HepG2 (cell line): ENCODE results near the gene FLT3LG. TPM values are rescaled to one million over a fixed set of nuclear protein-coding genes. Genes with fewer than 3 reads are reported as not detected.

ENCODE experiments used
- ATAC-seq: fragments of 200-7000 bp; cut with Tn5 transposase; 3 replicates; pipeline ENCODE4 v1.9.1; 2020; ENCODE audit warnings: mild to moderate bottlenecking, moderate library complexity
- BruUV-seq: library from RNA; stranded (reverse); fragments of 400-500 nt; replicated peaks from 2 replicates; lab custom pipeline; 2021; lab: Mats Ljungman, UMichigan
- CTCF ChIA-PET: fragments of 300-600 bp; formaldehyde crosslinking; extraction: SDS; loops from one replicate; lab custom pipeline; 2021; ENCODE audit warnings: low total read pairs, inconsistent platforms, low intra/inter-chr PET ratio; lab: Yijun Ruan, JAX
- POLR2A ChIA-PET: fragments of 350-600 bp; sonication (Branson Sonifier 250); formaldehyde crosslinking; loops from one replicate; lab custom pipeline; 2020; ENCODE audit warnings: antibody characterized with exemption, inconsistent platforms; lab: Yijun Ruan, JAX
- DNase-seq: peaks from one replicate; pipeline ENCODE4 v3.0.0-alpha.2; 2015; ENCODE audit warnings: low spot score
- FAIRE-seq: peaks from 3 replicates; lab custom pipeline; 2011; peaks lifted over from hg19 to GRCh38; lab: Jason Lieb, UNC
- H2AFZ ChIP-seq: one replicate; pipeline ENCODE4 v1.6.1; 2011; ENCODE audit warnings: low read length, inconsistent platforms
- H3K27ac ChIP-seq: fragments of 300-600 bp; 3 replicates; pipeline ENCODE4 v1.8.0; 2011; ENCODE audit warnings: mixed run types, mild to moderate bottlenecking, mixed read lengths, low read length, inconsistent platforms; ENCODE audit not compliant: insufficient read depth; ENCODE audit errors: extremely low read length
- H3K27me3 ChIP-seq, 2 experiments: fragments of 200-600 bp in 1 of 2; 2 replicates in 1 of 2; 3 replicates in 1 of 2; pipeline versions ENCODE4 v1.6.0 to v1.8.0; 2011; ENCODE audit warnings: low read length in 2 of 2, mild to moderate bottlenecking in 2 of 2, moderate library complexity in 2 of 2, inconsistent platforms in 1 of 2; ENCODE audit not compliant: insufficient read depth in 2 of 2, control insufficient read depth in 1 of 2
- H3K36me3 ChIP-seq, 2 experiments: fragments of 200-600 bp in 1 of 2; replicated peaks in 1 of 2; 2 replicates in 1 of 2; 3 replicates in 1 of 2; pipeline versions ENCODE4 v1.5.1 to v1.8.0; 2011; ENCODE audit warnings: low read length in 2 of 2, inconsistent platforms in 1 of 2; ENCODE audit not compliant: insufficient read depth in 2 of 2, control insufficient read depth in 1 of 2
- H3K4me1 ChIP-seq: 2 replicates; pipeline ENCODE4 v1.5.1; 2012; ENCODE audit warnings: low read length, inconsistent platforms; ENCODE audit not compliant: insufficient read depth
- H3K4me2 ChIP-seq: 2 replicates; pipeline ENCODE4 v1.6.0; 2011; ENCODE audit warnings: low read depth, low read length, inconsistent platforms
- H3K4me3 ChIP-seq, 3 experiments: fragments of 200-600 bp in 1 of 3; sonication (generic), shearing (Covaris generic) in 1 of 3; replicated peaks in 1 of 3; 2 replicates each; pipeline ENCODE4 v1.5.1; 2011 to 2016; ENCODE audit warnings: low read length in 3 of 3, inconsistent platforms in 2 of 3, low read depth in 2 of 3, mild to moderate bottlenecking in 2 of 3, control low read depth in 1 of 3, mixed read lengths in 1 of 3; ENCODE audit not compliant: insufficient read depth in 1 of 3
- H3K79me2 ChIP-seq: one replicate; pipeline ENCODE4 v1.6.1; 2011; ENCODE audit warnings: low read length, inconsistent platforms; ENCODE audit not compliant: insufficient read depth
- H3K9ac ChIP-seq: 2 replicates; pipeline ENCODE4 v1.6.0; 2011; ENCODE audit warnings: mild to moderate bottlenecking, low read depth, low read length, inconsistent platforms; ENCODE audit not compliant: insufficient read depth
- H3K9me3 ChIP-seq: 2 replicates; pipeline ENCODE4 v1.5.1; 2012; ENCODE audit warnings: mild to moderate bottlenecking, low read length
- H4K20me1 ChIP-seq: 2 replicates; pipeline ENCODE4 v1.6.0; 2011; ENCODE audit warnings: inconsistent platforms, mild to moderate bottlenecking, low read length, moderate library complexity; ENCODE audit not compliant: insufficient read depth
- AGO2 ChIP-seq: fragments of 200-400 bp; formaldehyde crosslinking; optimal IDR thresholded peaks from 2 replicates; pipeline ENCODE3; 2017; ENCODE audit warnings: mild to moderate bottlenecking, low read depth, low read length, moderate library complexity
- ESRRA ChIP-seq: sonication (generic); formaldehyde crosslinking; IDR thresholded peaks from 2 replicates; pipeline ENCODE4 v1.5.1; 2020; ENCODE audit warnings: mild to moderate bottlenecking, low read depth, missing genetic modification reagents
- HHEX ChIP-seq: IDR thresholded peaks from 2 replicates; pipeline ENCODE4 v1.6.1; 2016; ENCODE audit warnings: control low read depth
- HOXA3 ChIP-seq: sonication (generic); formaldehyde crosslinking; IDR thresholded peaks from 2 replicates; pipeline ENCODE4 v1.5.0; 2020; ENCODE audit warnings: missing genetic modification reagents
- MLLT10 ChIP-seq: sonication (generic); formaldehyde crosslinking; IDR thresholded peaks from 2 replicates; pipeline ENCODE4 v1.4.0; 2020; ENCODE audit warnings: missing genetic modification reagents
- RBFOX2 ChIP-seq: fragments of 200-400 bp; formaldehyde crosslinking; IDR thresholded peaks from 2 replicates; pipeline ENCODE4 v1.6.1; 2017; ENCODE audit warnings: low read depth, mild to moderate bottlenecking, low read length
- RBM39 ChIP-seq: fragments of 200-400 bp; formaldehyde crosslinking; IDR thresholded peaks from one replicate; pipeline ENCODE4 v1.6.1; 2018; ENCODE audit warnings: antibody characterized with exemption, mild to moderate bottlenecking, low read depth, low read length; ENCODE audit not compliant: poor library complexity, severe bottlenecking
- SALL2 ChIP-seq: sonication (generic); formaldehyde crosslinking; IDR thresholded peaks from 2 replicates; pipeline ENCODE4 v1.8.1; 2023; ENCODE audit warnings: mild to moderate bottlenecking, missing genetic modification reagents, inconsistent platforms
- SNRNP70 ChIP-seq: fragments of 200-400 bp; formaldehyde crosslinking; IDR thresholded peaks from 2 replicates; pipeline ENCODE4 v1.6.1; 2017; ENCODE audit warnings: mild to moderate bottlenecking, low read depth, low read length, moderate library complexity
- U2AF2 ChIP-seq: fragments of 200-400 bp; formaldehyde crosslinking; IDR thresholded peaks from 2 replicates; pipeline ENCODE4 v1.6.1; 2017; ENCODE audit warnings: low read depth, mild to moderate bottlenecking, low read length
- ZBTB2 ChIP-seq: sonication (generic); formaldehyde crosslinking; IDR thresholded peaks from 2 replicates; pipeline ENCODE4 v1.8.0; 2022; ENCODE audit warnings: low read depth, missing genetic modification reagents
- ZHX1 ChIP-seq: sonication (generic); formaldehyde crosslinking; IDR thresholded peaks from 2 replicates; pipeline ENCODE4 v1.8.1; 2022; ENCODE audit warnings: low read depth, mild to moderate bottlenecking, missing genetic modification reagents
- ZNF276 ChIP-seq: sonication (generic); formaldehyde crosslinking; IDR thresholded peaks from 2 replicates; pipeline ENCODE4 v1.4.0; 2020; ENCODE audit warnings: mild to moderate bottlenecking, low read depth, missing genetic modification reagents
- ZNF460 ChIP-seq: sonication (generic); formaldehyde crosslinking; IDR thresholded peaks from 2 replicates; pipeline ENCODE4 v1.5.1; 2020; ENCODE audit warnings: missing genetic modification reagents, mild to moderate bottlenecking, borderline replicate concordance
- ZNF746 ChIP-seq: sonication (generic); formaldehyde crosslinking; IDR thresholded peaks from 2 replicates; pipeline ENCODE4 v1.8.0; 2022; ENCODE audit warnings: mild to moderate bottlenecking, missing genetic modification reagents
- WGBS: methylation state at CpG from one replicate; pipeline ENCODE4 v1.1.6; 2017; ENCODE audit warnings: low lambda C conversion rate; 5-methylcytosine and 5-hydroxymethylcytosine counted together
- in situ Hi-C: cut with HindIII; loops from 2 replicates; pipeline ENCODE4 v1.10.0; 2017; ENCODE audit warnings: low pct_unique_long_range_greater_than_20kb; ENCODE audit not compliant: extremely low pct_ligation_motif_present
- intact Hi-C: fragments of 100-400 bp; cut with micrococcal nuclease; formaldehyde crosslinking; loops from one replicate; pipeline ENCODE4 v1.10.0; 2022; ENCODE audit not compliant: unreplicated experiment
- polyA plus RNA-seq, 8 experiments: library from polyadenylated mRNA; depleted of rRNA in 3 of 8; stranded (reverse) in 7 of 8; unstranded in 1 of 8; fragments of >200 nt; fragmentation: Illumina TruSeq in 4 of 8; extraction: Trizol in 4 of 8; gene quantifications; 2 replicates each; pipeline versions ENCODE4 v1.2.1 to v1.2.3, GENCODE V29; 2011 to 2016; ENCODE audit warnings: low read depth in 4 of 8, missing spikeins in 1 of 8, mixed read lengths in 1 of 8; ENCODE audit not compliant: insufficient read depth in 1 of 8
- total RNA-seq, 5 experiments: library from RNA; depleted of rRNA; stranded (reverse); fragments of >200 nt; fragmentation: Illumina TruSeq; extraction: Trizol; gene quantifications; 2 replicates each; pipeline ENCODE4 v1.2.3, GENCODE V29; 2016; ENCODE audit warnings: low read depth in 1 of 5
- TF ChIP-seq, protein P1 (sequence below): sonication (generic); formaldehyde crosslinking; IDR thresholded peaks from 2 replicates; pipeline ENCODE4 v1.4.0; 2020; ENCODE audit warnings: missing genetic modification reagents

The FLT3LG gene
- total and polyA plus RNA-seq, 2 of the 13 experiments (the other 11 are each of a cell fraction or from before 2014, with no cell fraction given) = 1.5 to 2.6 TPM

GRCh38 chr19:49533551-49534488, 59.8 kb downstream of the FLT3LG start:
- no peaks in the 10 kb centered on the region for H3K27me3 ChIP-seq
- no peaks in the 10 kb centered on the region for H3K9me3 ChIP-seq
- DNase-seq (no peak), ATAC-seq (peak; percentile 14), FAIRE-seq (no peak)
- ChIA-PET CTCF (no interaction called here), POLR2A (no interaction called here)
- no peaks in the 10 kb centered on the region for H4K20me1 ChIP-seq
- BruUV-seq = no TSS peak
- no peak overlapping the region for H3K27ac ChIP-seq
- no peak overlapping the region for H2AFZ ChIP-seq
- WGBS = 94% methylated on average over 58 of the region's 87 CpGs
- H3K4me3 ChIP-seq = no peak overlapping the region
- in situ Hi-C loops = no loop called here
- H3K4me2 ChIP-seq = no peak overlapping the region
- H3K36me3 ChIP-seq = peaks cover 12 to 37% of the 10 kb centered on the region in 2 experiments
- intact Hi-C loops = no loop called here
- H3K9ac ChIP-seq = no peak overlapping the region
- no peaks in the 10 kb centered on the region for H3K79me2 ChIP-seq
- no peaks in the 10 kb centered on the region for H3K4me1 ChIP-seq
- TF ChIP-seq ZNF746 (CRISPR knock-in tag) (no peak), SALL2 (CRISPR knock-in tag) (no peak), ZNF276 (CRISPR knock-in tag) (no peak), MLLT10 (CRISPR knock-in tag) (no peak), HOXA3 (CRISPR knock-in tag) (peak; percentile 60), U2AF2 (no peak), ESRRA (CRISPR knock-in tag) (no peak), AGO2 (peak; percentile 44), RBFOX2 (peak; percentile 58), ZHX1 (CRISPR knock-in tag) (peak; percentile 85; the same call in 1 of the 2 replicates), ZNF460 (no peak), RBM39 (no peak), ZBTB2 (CRISPR knock-in tag) (no peak), SNRNP70 (no peak), HHEX (no peak)
- TF ChIP-seq, protein P1, sequence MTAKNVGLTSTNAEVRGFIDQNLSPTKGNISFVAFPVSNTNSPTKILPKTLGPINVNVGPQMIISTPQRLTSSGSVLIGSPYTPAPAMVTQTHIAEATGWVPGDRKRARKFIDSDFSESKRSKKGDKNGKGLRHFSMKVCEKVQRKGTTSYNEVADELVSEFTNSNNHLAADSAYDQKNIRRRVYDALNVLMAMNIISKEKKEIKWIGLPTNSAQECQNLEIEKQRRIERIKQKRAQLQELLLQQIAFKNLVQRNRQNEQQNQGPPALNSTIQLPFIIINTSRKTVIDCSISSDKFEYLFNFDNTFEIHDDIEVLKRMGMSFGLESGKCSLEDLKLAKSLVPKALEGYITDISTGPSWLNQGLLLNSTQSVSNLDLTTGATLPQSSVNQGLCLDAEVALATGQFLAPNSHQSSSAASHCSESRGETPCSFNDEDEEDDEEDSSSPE (CRISPR knock-in tag) = no peak
